MCF 10A (cell line): ENCODE results near the gene ZNF354C. TPM values are rescaled to one million over a fixed set of nuclear protein-coding genes. Genes with fewer than 3 reads are reported as not detected.

Source experiments
- BruUV-seq: library from RNA; stranded (reverse); fragments of 400-500 nt; replicated peaks from 2 replicates; lab custom pipeline; 2021; lab: Mats Ljungman, UMichigan
- CTCF ChIA-PET: fragments of 300-600 bp; sonication (Branson Sonifier 250); formaldehyde crosslinking; extraction: SDS; loops from one replicate; lab custom pipeline; 2021; ENCODE audit warnings: antibody characterized with exemption, inconsistent platforms; lab: Yijun Ruan, JAX
- POLR2A ChIA-PET: fragments of 300-600, 350-650 bp; sonication (Branson Sonifier 250); formaldehyde crosslinking; extraction: SDS; loops from one replicate; lab custom pipeline; 2020; ENCODE audit warnings: antibody characterized with exemption, inconsistent platforms; lab: Yijun Ruan, JAX
- DNase-seq: peaks from one replicate; pipeline ENCODE4 v3.0.0-alpha.2; 2018; ENCODE audit not compliant: unreplicated experiment
- H3K27ac Mint-ChIP-seq: one replicate; pipeline ENCODE4 v1.8.0; 2022; ENCODE audit warnings: mild to moderate bottlenecking, low read depth, mixed read lengths; ENCODE audit not compliant: unreplicated experiment
- H3K27me3 Mint-ChIP-seq: one replicate; pipeline ENCODE4 v1.8.0; 2022; ENCODE audit warnings: mixed read lengths; ENCODE audit not compliant: insufficient read depth, unreplicated experiment
- H3K36me3 Mint-ChIP-seq: one replicate; pipeline ENCODE4 v1.8.0; 2022; ENCODE audit warnings: mild to moderate bottlenecking, moderate library complexity, mixed read lengths; ENCODE audit not compliant: insufficient read depth, unreplicated experiment
- H3K4me1 Mint-ChIP-seq: one replicate; pipeline ENCODE4 v1.8.0; 2022; ENCODE audit warnings: mixed read lengths; ENCODE audit not compliant: insufficient read depth, unreplicated experiment
- H3K4me3 Mint-ChIP-seq: one replicate; pipeline ENCODE4 v1.8.0; 2022; ENCODE audit warnings: mild to moderate bottlenecking, moderate library complexity, mixed read lengths; ENCODE audit not compliant: unreplicated experiment
- H3K9me3 Mint-ChIP-seq: one replicate; pipeline ENCODE4 v1.8.0; 2022; ENCODE audit warnings: mixed read lengths; ENCODE audit not compliant: unreplicated experiment
- CTCF ChIP-seq: fragments of 200-600 bp; IDR thresholded peaks from one replicate; pipeline ENCODE4 v1.8.0; 2022; ENCODE audit warnings: antibody characterized with exemption, mild to moderate bottlenecking; ENCODE audit not compliant: unreplicated experiment
- intact Hi-C: fragments of 100-400 bp; cut with micrococcal nuclease; formaldehyde crosslinking; loops from 2 replicates; pipeline ENCODE4 v1.14.1; 2022
- total RNA-seq: library from RNA; stranded (reverse); gene quantifications from 2 replicates; pipeline ENCODE4 v1.2.3, GENCODE V29; 2022

The ZNF354C gene
- total RNA-seq, 1 experiment from 2014 or later = 3.9 TPM

- Mint-ChIP-seq H3K27ac (no peak overlapping the region), H3K36me3 (no peaks in the 10 kb centered on the region), H3K4me3 (no peak overlapping the region), H3K27me3 (no peaks in the 10 kb centered on the region), H3K9me3 (peaks cover 34% of the 10 kb centered on the region), H3K4me1 (no peaks in the 10 kb centered on the region)
- no peak for DNase-seq
- no TSS peak for BruUV-seq
- no peak for TF ChIP-seq CTCF
- intact Hi-C loops = no loop called here
- POLR2A ChIA-PET = no interaction called here
- CTCF ChIA-PET = no interaction called here
Measured at GRCh38 chr5:179115845-179116524, 55.8 kb downstream of the ZNF354C start.

GRCh38 chr5:179118338-179118737 lies 58.2 kb downstream of the ZNF354C start:
- Mint-ChIP-seq H3K4me1 (no peaks in the 10 kb centered on the region), H3K4me3 (no peak overlapping the region), H3K27me3 (no peaks in the 10 kb centered on the region), H3K36me3 (no peaks in the 10 kb centered on the region), H3K27ac (no peak overlapping the region), H3K9me3 (peaks cover 27% of the 10 kb centered on the region)
- POLR2A ChIA-PET = interaction anchor here (0.6 kb wide), 1 partner anchor 148 kb away, joined by 3 read pairs; no protein-coding TSS in a partner anchor
- TF ChIP-seq CTCF = no peak
- CTCF ChIA-PET = interaction anchor here (0.6 to 1.0 kb wide), 4 partner anchors 24 to 1060 kb away, joined by 3 to 4 read pairs (median 3); no protein-coding TSS in a partner anchor
- BruUV-seq = no TSS peak
- intact Hi-C loops = no loop called here
- DNase-seq = no peak

- intact Hi-C loops = no loop called here
- POLR2A ChIA-PET = interaction anchor here (0.6 kb wide), 1 partner anchor 148 kb away, joined by 3 read pairs; no protein-coding TSS in a partner anchor
- no peak for DNase-seq
- Mint-ChIP-seq H3K9me3 (peaks cover 22% of the 10 kb centered on the region), H3K27me3 (no peaks in the 10 kb centered on the region), H3K4me3 (no peak overlapping the region), H3K36me3 (no peaks in the 10 kb centered on the region), H3K27ac (no peak overlapping the region), H3K4me1 (no peaks in the 10 kb centered on the region)
- no peak for TF ChIP-seq CTCF
- CTCF ChIA-PET = interaction anchor here (0.6 to 1.0 kb wide), 4 partner anchors 24 to 1060 kb away, joined by 3 to 4 read pairs (median 3); no protein-coding TSS in a partner anchor
- BruUV-seq = no TSS peak
Measured at GRCh38 chr5:179118756-179119414, 58.7 kb downstream of the ZNF354C start.

- Mint-ChIP-seq H3K4me3 (no peak overlapping the region), H3K27me3 (no peaks in the 10 kb centered on the region), H3K27ac (no peak overlapping the region), H3K4me1 (no peaks in the 10 kb centered on the region), H3K36me3 (no peaks in the 10 kb centered on the region), H3K9me3 (peaks cover 19% of the 10 kb centered on the region)
- no TSS peak for BruUV-seq
- no peak for TF ChIP-seq CTCF
- DNase-seq = no peak
- ChIA-PET POLR2A (no interaction called here), CTCF (no interaction called here)
- intact Hi-C loops = no loop called here
Measured at GRCh38 chr5:179119415-179120170, 59.4 kb downstream of the ZNF354C start.
